GM13976 (cell line): Measurements from ENCODE around the gene MPP2.

Experiments used
- DNase-seq: peaks from one replicate; pipeline ENCODE4 v3.0.0; 2012; ENCODE audit warnings: low spot score
- CTCF ChIP-seq: IDR thresholded peaks from 2 replicates; pipeline ENCODE4 v1.5.1; 2012; ENCODE audit warnings: borderline replicate concordance, mild to moderate bottlenecking; ENCODE audit not compliant: insufficient read depth; ENCODE audit errors: extremely low read depth, missing control alignments, control extremely low read depth
- in situ Hi-C: fragments of 300-500 bp; cut with MboI; formaldehyde crosslinking; loops from one replicate; pipeline ENCODE4 v1.12.0; 2022; ENCODE audit warnings: low sequenced_read_pairs, mixed read lengths, inconsistent platforms; ENCODE audit not compliant: unreplicated experiment

MPP2 gene

DNA sequence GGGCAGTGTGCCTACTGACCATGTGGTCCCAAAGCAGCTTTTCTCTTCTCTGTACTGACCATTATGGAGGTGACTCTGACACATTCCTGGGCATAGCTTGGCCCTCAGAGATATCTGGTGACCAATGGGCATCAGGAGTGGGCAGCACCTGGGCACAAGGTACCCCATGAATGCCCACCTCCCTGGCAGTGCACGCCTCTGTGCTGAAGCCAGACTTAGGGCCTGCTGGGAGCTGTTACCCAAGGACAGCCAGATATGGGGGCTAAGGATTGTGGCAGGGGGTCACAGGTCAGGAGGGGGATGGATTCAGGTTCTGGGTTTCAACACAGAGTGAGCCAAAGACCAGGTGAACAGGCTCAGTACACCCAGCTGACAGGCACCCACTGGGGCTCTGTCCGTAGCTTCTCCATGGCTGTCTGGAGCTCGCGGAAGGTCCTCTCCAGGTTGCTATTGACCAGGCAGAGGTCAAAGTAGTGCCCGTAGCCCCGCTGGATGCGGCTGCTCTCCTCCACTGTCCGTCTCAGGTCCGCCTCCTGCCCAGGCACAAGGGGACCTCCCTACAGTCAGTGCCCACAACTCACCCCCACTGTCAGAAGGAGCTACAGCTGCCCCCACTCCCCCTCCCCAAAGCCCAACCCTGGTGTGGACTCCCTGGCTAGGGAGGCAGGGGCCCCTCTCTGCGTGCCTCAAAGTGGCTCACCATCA, 29.7 kb downstream of the MPP2 start:
- in situ Hi-C loops: no loop called here
- no peak for DNase-seq
- TF ChIP-seq CTCF: no peak

GRCh38 chr17:43877031-43877430, 30.3 kb downstream of the MPP2 start:
- TF ChIP-seq CTCF: no peak
- DNase-seq: no peak
- in situ Hi-C loops: no loop called here

GRCh38 chr17:43875476-43876147, 31.7 kb downstream of the MPP2 start:
- no peak for DNase-seq
- in situ Hi-C loops: no loop called here

DNA sequence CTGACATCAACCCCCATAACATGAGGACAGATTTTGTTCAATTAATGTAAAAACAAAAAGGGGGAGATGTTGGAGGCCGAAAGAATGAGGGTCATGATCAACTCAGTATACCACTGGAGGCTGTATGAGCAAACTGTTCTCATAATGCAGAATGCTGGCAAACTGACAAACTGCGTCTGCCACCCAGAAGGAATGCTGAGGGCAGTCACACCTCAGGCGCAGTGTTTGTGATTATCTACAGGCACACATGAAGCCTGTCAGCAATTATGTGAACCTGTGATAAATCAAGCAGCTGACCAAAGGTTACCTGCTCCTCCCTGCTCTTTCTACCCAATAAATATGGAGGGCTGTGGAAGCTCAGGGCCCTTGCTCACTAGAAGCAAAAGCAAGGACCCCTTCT, 33.0 kb downstream of the MPP2 start:
- no peak for TF ChIP-seq CTCF
- in situ Hi-C loops: no loop called here
- no peak for DNase-seq

More at GRCh38 chr17:43875476-43876147, 31.7 kb downstream of the MPP2 start:
- no peak for TF ChIP-seq CTCF

- no peak for DNase-seq
- in situ Hi-C loops: no loop called here
- TF ChIP-seq CTCF: no peak
Observed at GRCh38 chr17:43873815-43874214, 33.5 kb downstream of the MPP2 start.

DNA sequence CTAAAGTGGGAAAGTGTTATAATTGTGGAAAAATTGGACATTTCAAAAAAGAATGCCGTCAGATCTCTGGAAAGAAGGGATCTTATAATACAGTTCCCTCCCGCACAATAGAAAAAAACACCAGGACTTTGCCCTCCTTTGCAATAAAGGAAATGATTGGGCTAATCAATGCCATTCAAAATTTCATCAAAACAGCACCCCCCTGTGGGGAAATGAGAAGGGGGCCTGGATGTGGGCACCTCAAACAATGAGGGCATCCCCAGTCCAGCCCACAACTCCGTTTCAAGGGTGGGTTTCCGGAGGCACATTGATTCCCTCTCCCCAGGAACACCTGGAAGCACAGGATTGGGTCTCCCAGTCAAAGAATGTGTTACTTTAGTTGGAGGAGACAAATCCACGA, 34.2 kb downstream of the MPP2 start:
- in situ Hi-C loops: no loop called here
- DNase-seq: no peak
- TF ChIP-seq CTCF: no peak
